Middle frontal gyrus (tissue), 1 donor: ENCODE data around the gene PCDHA1.
"Not testable (repeated sequence)": the region's sequence is repeated elsewhere in the genome, so short reads cannot be mapped to it uniquely, and the experiment has no call there.

Experiments used
- DNase-seq: peaks from one replicate; pipeline ENCODE4 v3.0.0-alpha.2; 2015; ENCODE audit warnings: low spot score; ENCODE audit errors: extremely low spot score

Gene PCDHA1

GRCh38 chr5:140808241-140808888, 22.4 kb downstream of the PCDHA1 start:
- not testable (repeated sequence) for DNase-seq

GRCh38 chr5:140808889-140809291, 22.9 kb downstream of the PCDHA1 start:
- no peak for DNase-seq

GRCh38 chr5:140821375-140822280, 35.7 kb downstream of the PCDHA1 start, which contains the start of gene PCDHA5:
TSS of gene PCDHA5 (plus strand) at chr5:140821613.
- no peak for DNase-seq

GRCh38 chr5:140822281-140822629, 36.3 kb downstream of the PCDHA1 start:
- no peak for DNase-seq

GRCh38 chr5:140822969-140823368, 37.0 kb downstream of the PCDHA1 start:
- DNase-seq: not testable (repeated sequence)

GRCh38 chr5:140823475-140823874, 37.5 kb downstream of the PCDHA1 start:
- no peak for DNase-seq

- DNase-seq: no peak
These were observed 41.9 kb downstream of the PCDHA1 start, which contains the start of gene PCDHA6 for GRCh38 chr5:140827704-140828361. TSS of gene PCDHA6 (plus strand) at chr5:140827960. CDS start at chr5:140828092, 132 bp downstream.

GRCh38 chr5:140828362-140828737, 42.4 kb downstream of the PCDHA1 start:
- no peak for DNase-seq

GRCh38 chr5:140829511-140830501, 43.9 kb downstream of the PCDHA1 start:
- DNase-seq: not testable (repeated sequence)

GRCh38 chr5:140833993-140834392, 48.1 kb downstream of the PCDHA1 start, which contains the start of gene PCDHA7:
TSS of gene PCDHA7 (plus strand) at chr5:140834269. CDS start at chr5:140834384, 115 bp downstream.
- no peak for DNase-seq

GRCh38 chr5:140834439-140835008, 48.6 kb downstream of the PCDHA1 start:
- DNase-seq: not testable (repeated sequence)

- DNase-seq: no peak
These were observed 49.9 kb downstream of the PCDHA1 start for GRCh38 chr5:140835622-140836510.

GRCh38 chr5:140840978-140841962, 55.3 kb downstream of the PCDHA1 start, which contains the start of gene PCDHA8:
TSS of gene PCDHA8 (plus strand) at chr5:140841187. CDS start at chr5:140841322, 135 bp downstream.
- no peak for DNase-seq

- no peak for DNase-seq
These were observed 57.1 kb downstream of the PCDHA1 start for GRCh38 chr5:140842798-140843733.

GRCh38 chr5:140848139-140849102, 62.5 kb downstream of the PCDHA1 start, which contains the start of gene PCDHA9:
TSS of gene PCDHA9 (plus strand) at chr5:140848382. CDS start at chr5:140848496, 114 bp downstream.
- not testable (repeated sequence) for DNase-seq
